ENCODE measurements around the gene TNFSF18. TPM values are rescaled to one million over a fixed set of nuclear protein-coding genes. Genes with fewer than 3 reads are reported as not detected.

The TNFSF18 gene
- total RNA-seq, 4 donors from 2014 or later = not detected

DNA sequence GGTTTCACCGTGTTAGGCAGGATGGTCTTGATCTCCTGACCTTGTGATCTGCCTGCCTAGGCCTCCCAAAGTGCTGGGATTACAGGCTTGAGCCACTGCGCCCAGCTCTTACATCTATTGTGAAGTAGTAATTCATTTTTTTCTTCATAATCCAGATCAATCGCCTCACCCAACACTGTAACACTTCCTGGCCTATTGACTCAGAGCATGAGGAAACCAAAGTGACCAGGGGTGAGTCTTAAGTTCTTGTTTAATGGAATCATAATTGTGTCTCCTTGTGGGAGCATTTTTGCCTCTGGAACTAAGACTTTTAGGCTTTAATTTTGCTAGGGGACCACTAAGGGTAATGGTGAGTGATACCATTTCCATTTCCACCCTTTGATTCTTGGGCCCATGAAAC lies 27.4 kb downstream of the TNFSF18 start:
- WGBS, 2 donors = 83 to 88% methylated on average over 3 of the region's 3 CpGs
- Histone ChIP-seq H3K36me3 (no peaks in the 10 kb centered on the region), H3K4me3 (replicated peaks in 1 of 3) (no peak overlapping the region), H3K27me3 (no peaks in the 10 kb centered on the region), H3K4me1 (no peaks in the 10 kb centered on the region), H3K9me3 (no peaks in the 10 kb centered on the region), H3K27ac (no peak overlapping the region)
- no peak for DNase-seq
- no peak for TF ChIP-seq POLR2A (IDR thresholded peaks at IDR 0.05)
- TF ChIP-seq, protein P1, sequence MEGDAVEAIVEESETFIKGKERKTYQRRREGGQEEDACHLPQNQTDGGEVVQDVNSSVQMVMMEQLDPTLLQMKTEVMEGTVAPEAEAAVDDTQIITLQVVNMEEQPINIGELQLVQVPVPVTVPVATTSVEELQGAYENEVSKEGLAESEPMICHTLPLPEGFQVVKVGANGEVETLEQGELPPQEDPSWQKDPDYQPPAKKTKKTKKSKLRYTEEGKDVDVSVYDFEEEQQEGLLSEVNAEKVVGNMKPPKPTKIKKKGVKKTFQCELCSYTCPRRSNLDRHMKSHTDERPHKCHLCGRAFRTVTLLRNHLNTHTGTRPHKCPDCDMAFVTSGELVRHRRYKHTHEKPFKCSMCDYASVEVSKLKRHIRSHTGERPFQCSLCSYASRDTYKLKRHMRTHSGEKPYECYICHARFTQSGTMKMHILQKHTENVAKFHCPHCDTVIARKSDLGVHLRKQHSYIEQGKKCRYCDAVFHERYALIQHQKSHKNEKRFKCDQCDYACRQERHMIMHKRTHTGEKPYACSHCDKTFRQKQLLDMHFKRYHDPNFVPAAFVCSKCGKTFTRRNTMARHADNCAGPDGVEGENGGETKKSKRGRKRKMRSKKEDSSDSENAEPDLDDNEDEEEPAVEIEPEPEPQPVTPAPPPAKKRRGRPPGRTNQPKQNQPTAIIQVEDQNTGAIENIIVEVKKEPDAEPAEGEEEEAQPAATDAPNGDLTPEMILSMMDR (IDR thresholded peaks at IDR 0.05) = no peak
- intact Hi-C loops (cut with DNase I) = no loop called here

DNA sequence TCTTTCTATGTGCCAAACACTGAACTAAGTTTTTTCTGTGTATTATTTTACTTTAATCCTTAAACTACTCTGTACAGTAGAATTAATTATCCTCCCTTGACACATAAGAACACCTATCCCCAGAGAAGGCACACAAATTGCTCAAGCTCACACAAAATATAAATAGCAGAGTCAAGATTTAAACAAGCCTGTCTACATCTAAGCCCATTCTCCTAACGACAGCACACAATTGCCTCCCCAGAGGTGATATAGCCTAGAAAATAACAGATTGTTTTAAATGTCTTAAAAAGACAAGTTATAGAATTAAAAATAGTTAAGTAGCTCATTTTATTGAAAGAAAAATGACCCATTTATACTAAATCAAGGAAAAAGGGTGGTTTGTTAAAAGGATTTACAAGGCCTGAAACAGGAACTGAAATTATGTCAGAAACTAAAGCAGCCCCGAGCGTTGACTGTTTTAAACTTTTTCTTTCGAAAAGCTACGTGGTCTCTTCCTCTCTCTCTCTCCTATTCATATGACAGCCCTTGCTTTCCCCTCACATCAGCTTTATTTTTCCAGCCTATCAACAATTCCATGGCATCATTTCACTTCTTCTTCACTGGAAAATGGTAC lies 30.5 kb downstream of the TNFSF18 start:
- H3K9me3 ChIP-seq = no peaks in the 10 kb centered on the region
- H3K27ac ChIP-seq = no peak overlapping the region
- intact Hi-C loops (cut with DNase I) = no loop called here
- WGBS, 2 donors = 77 to 83% methylated on average over 5 of the region's 5 CpGs
- no peaks in the 10 kb centered on the region for H3K36me3 ChIP-seq
- no peaks in the 10 kb centered on the region for H3K27me3 ChIP-seq
- no peak for DNase-seq
- TF ChIP-seq POLR2A (IDR thresholded peaks at IDR 0.05) = no peak
- TF ChIP-seq, protein P1 (IDR thresholded peaks at IDR 0.05) = no peak
- no peaks in the 10 kb centered on the region for H3K4me1 ChIP-seq
- H3K4me3 ChIP-seq (replicated peaks in 1 of 3) = no peak overlapping the region

DNA sequence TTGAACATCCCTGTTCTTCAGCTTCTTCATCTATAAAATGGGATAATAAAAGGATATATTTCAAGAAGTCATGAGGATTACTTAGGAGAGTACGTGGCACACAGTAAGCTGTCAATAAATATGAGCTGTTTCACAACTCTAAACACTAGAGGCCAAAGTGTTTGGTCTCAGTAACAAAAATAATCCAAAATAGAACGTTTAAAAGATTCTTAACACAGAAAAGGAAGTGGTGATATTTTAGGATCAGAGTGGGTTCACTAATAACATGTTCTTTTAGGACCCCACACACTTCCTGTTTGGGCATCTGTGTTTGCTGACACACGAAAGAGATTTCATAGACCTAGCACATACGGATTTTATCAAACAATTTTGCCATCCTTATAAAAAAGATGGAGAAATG lies 32.9 kb downstream of the TNFSF18 start:
- intact Hi-C loops (cut with DNase I) = no loop called here
- no peak for DNase-seq
- H3K4me3 ChIP-seq (replicated peaks in 1 of 3) = no peak overlapping the region
- no peak for TF ChIP-seq POLR2A (IDR thresholded peaks at IDR 0.05)
- TF ChIP-seq, protein P1 (IDR thresholded peaks at IDR 0.05) = no peak
- no peaks in the 10 kb centered on the region for H3K4me1 ChIP-seq
- WGBS, 2 donors = 46 to 48% methylated on average over 4 of the region's 4 CpGs
- H3K27me3 ChIP-seq = no peaks in the 10 kb centered on the region
- H3K27ac ChIP-seq = no peak overlapping the region
- no peaks in the 10 kb centered on the region for H3K9me3 ChIP-seq
- H3K36me3 ChIP-seq = no peaks in the 10 kb centered on the region

DNA sequence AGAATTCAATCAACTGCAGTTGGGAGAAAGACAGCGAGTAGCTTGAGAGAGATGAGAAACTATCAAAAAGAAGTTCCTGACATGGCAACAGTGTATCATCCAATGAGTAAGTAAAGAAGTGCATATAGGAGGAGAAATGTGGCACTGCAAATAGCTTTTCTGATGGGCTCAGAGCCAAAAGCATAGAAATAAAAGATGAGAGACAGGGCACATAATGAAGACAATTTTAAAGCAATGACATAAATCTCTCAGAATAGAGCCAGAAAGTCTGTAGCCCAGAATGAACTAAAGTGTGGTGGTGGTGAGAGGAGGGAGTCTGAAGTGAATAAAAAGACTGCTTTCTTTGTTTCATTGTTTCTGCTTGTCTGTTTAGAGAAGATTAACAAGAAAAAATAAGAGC lies 34.3 kb downstream of the TNFSF18 start:
- no peak for TF ChIP-seq POLR2A (IDR thresholded peaks at IDR 0.05)
- TF ChIP-seq, protein P1 (IDR thresholded peaks at IDR 0.05) = no peak

DNA sequence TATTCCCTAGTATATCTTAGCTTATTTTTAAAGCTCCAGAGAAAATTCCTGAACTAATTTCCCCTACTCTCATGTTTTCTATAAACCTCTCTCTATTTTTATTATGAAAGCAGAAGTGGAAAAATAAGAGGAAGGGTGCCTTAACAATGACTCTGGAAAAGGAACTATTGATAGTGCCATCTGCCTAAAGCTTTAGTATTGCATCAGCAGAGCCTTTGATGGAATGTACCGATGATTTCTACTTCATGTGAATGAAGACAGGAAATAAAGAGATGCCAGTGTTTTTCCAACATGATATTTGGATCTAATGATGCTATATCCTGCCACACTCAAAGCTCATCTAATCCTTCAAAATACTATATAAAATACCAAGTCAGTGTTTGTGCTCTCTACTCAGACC lies 35.1 kb downstream of the TNFSF18 start:
- Histone ChIP-seq H3K9me3 (no peaks in the 10 kb centered on the region), H3K36me3 (no peaks in the 10 kb centered on the region), H3K4me3 (replicated peaks in 1 of 3) (no peak overlapping the region), H3K27ac (no peak overlapping the region), H3K27me3 (no peaks in the 10 kb centered on the region), H3K4me1 (no peaks in the 10 kb centered on the region)
- DNase-seq = no peak
- intact Hi-C loops (cut with DNase I) = no loop called here
- no peak for TF ChIP-seq POLR2A (IDR thresholded peaks at IDR 0.05)
- TF ChIP-seq, protein P1 (IDR thresholded peaks at IDR 0.05) = no peak
- WGBS, 2 donors = 80 to 90% methylated on average over 1 of the region's 1 CpG

More for the DNA sequence above, 34.3 kb downstream of the TNFSF18 start:
- H3K9me3 ChIP-seq = no peaks in the 10 kb centered on the region
- DNase-seq = no peak
- no peaks in the 10 kb centered on the region for H3K36me3 ChIP-seq
- no peak overlapping the region for H3K4me3 ChIP-seq (replicated peaks in 1 of 3)
- WGBS, 2 donors = 91 to 100% methylated on average over 1 of the region's 1 CpG
- intact Hi-C loops (cut with DNase I) = no loop called here
- no peaks in the 10 kb centered on the region for H3K4me1 ChIP-seq
- H3K27ac ChIP-seq = no peak overlapping the region
- no peaks in the 10 kb centered on the region for H3K27me3 ChIP-seq
